ENCODE measurements around the gene NFATC3.

Gene NFATC3

DNA sequence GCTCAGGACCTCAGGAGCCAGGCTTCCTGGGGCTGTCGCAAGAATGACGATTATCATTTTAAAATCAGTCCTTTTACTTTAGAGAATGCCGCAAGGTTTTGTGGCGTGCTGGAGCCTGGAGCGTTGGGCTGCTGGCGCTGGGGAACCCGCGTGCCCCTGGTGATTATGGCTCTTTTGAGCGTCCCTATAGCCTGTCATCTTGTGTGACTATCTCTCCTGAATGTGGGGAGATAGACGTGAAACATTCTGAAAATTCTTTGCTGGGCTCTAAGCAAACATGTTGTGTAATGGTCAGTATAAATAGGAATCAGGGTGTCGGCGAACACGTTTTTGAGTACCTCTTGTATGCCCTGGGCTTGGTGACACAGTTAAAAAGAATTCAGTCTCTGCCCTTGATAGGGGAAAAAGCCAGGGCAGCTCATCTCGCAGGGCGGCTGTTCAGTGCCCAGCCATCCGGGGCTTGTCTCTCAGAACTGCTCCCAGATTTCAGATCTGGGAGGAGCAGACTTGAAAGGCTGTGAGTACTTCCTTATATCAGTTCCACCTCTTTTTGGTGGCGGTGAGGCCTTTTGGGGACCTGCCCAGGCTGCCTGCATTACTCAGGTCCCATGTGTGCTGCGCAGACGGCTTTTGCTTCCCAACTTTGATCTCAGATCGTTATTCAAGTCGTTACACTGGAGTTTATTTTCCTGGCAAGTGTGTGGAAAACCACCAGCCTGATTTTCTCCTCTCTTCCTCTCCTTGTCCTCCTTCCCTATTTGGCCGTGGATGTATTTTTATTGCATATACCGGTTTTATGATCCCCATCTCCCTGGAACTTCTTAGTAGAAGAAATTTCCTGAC lies 180.1 kb downstream of the NFATC3 start:
- Histone ChIP-seq H3K4me3 (ENCODE audit: low read length in 2 of 2) (peak overlapping the region; percentile 78 to 80), H3K9ac (ENCODE audit: low read depth in 1 of 2, low read length in 2 of 2) (peak overlapping the region; percentile 88), H3K27me3 (ENCODE audit: control insufficient read depth in 2 of 2, insufficient read depth in 2 of 2, low read length in 2 of 2) (no peaks in the 10 kb centered on the region), H3K36me3 (ENCODE audit: control insufficient read depth in 2 of 2, insufficient read depth in 2 of 2, low read length in 2 of 2) (peaks cover 0 to 2% of the 10 kb centered on the region in 2 donors), H3K4me1 (ENCODE audit: control insufficient read depth in 2 of 2, insufficient read depth in 2 of 2, low read length in 2 of 2) (peaks cover 24 to 29% of the 10 kb centered on the region in 2 donors), H3K27ac (ENCODE audit: low read depth in 2 of 2, low read length in 2 of 2) (peak overlapping the region; percentile 93 to 97), H3K9me3 (ENCODE audit: control insufficient read depth in 2 of 2, low read length in 2 of 2) (no peaks in the 10 kb centered on the region)

DNA sequence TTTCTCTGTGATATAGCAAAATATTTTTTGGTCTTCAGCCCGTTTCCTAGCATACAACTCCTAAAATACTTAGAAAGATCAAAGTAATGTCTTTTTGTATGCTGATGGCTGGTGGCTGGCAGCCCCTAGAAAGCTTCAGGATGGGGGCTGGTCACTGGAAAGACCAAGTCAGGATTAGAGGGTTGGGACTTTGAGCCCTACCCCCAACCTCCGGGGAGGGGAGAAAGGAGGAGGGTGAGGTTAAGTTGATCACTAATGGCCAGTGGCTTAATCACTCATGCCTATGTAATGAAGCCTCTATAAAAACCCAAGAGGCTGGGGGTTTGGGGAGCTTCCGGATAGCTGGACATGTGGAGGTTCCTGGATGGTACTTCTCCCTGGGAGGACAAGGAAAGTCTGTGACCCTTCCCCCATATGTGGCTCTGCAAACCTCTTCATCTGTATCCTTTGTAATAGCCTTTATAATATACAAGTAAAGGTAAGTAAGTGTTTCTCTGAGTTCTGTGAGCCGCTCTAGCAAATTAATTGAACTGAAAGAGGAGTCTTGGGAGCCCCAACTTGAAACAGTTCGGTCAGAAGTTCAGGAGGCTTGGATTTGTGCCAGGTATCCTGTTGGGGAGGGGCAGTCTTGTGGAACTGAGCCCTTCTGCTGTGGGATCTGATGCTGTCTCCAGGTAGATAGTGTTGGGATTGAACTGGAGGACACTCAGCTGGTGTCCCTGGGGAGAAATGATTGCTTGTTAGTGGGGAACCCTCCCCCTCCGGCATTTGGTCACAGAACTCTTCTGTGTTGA lies 182.6 kb downstream of the NFATC3 start:
- Histone ChIP-seq H3K27me3 (ENCODE audit: control insufficient read depth in 2 of 2, insufficient read depth in 2 of 2, low read length in 2 of 2) (no peaks in the 10 kb centered on the region), H3K4me3 (ENCODE audit: low read length in 2 of 2) (no peak overlapping the region), H3K4me1 (ENCODE audit: control insufficient read depth in 2 of 2, insufficient read depth in 2 of 2, low read length in 2 of 2) (peaks cover 35 to 37% of the 10 kb centered on the region in 2 donors), H3K36me3 (ENCODE audit: control insufficient read depth in 2 of 2, insufficient read depth in 2 of 2, low read length in 2 of 2) (no peaks in the 10 kb centered on the region), H3K27ac (ENCODE audit: low read depth in 2 of 2, low read length in 2 of 2) (no peak overlapping the region), H3K9me3 (ENCODE audit: control insufficient read depth in 2 of 2, low read length in 2 of 2) (no peaks in the 10 kb centered on the region), H3K9ac (ENCODE audit: low read depth in 1 of 2, low read length in 2 of 2) (no peak overlapping the region)

DNA sequence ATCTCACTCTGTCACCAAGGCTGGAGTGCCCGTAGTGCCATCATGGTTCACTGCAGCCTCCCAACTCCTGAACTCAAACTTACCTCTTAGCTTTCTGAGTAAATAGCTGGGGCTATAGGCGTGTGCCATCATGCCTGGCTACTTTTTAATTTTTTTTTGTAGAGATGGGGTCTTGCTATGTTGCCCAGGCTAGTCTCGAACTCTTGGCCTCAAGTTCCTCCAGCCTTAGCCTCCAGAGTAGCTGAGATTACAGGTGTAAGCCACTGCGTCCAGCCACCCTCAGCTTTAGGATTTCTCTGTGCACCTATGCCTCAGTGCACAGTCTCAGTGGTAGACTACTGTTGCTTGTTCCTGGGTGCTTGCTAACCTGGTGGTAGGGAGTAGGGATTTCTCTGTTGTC lies 184.6 kb downstream of the NFATC3 start:
- H3K9me3 ChIP-seq (ENCODE audit: control insufficient read depth in 2 of 2, low read length in 2 of 2) = no peaks in the 10 kb centered on the region
- peaks cover 4 to 10% of the 10 kb centered on the region in 2 donors for H3K36me3 ChIP-seq (ENCODE audit: control insufficient read depth in 2 of 2, insufficient read depth in 2 of 2, low read length in 2 of 2)
- no peak overlapping the region for H3K27ac ChIP-seq (ENCODE audit: low read depth in 2 of 2, low read length in 2 of 2)
- no peak overlapping the region for H3K9ac ChIP-seq (ENCODE audit: low read depth in 1 of 2, low read length in 2 of 2)
- H3K4me1 ChIP-seq (ENCODE audit: control insufficient read depth in 2 of 2, insufficient read depth in 2 of 2, low read length in 2 of 2) = peaks cover 35 to 38% of the 10 kb centered on the region in 2 donors
- H3K4me3 ChIP-seq (ENCODE audit: low read length in 2 of 2) = no peak overlapping the region
- H3K27me3 ChIP-seq (ENCODE audit: control insufficient read depth in 2 of 2, insufficient read depth in 2 of 2, low read length in 2 of 2) = no peaks in the 10 kb centered on the region

DNA sequence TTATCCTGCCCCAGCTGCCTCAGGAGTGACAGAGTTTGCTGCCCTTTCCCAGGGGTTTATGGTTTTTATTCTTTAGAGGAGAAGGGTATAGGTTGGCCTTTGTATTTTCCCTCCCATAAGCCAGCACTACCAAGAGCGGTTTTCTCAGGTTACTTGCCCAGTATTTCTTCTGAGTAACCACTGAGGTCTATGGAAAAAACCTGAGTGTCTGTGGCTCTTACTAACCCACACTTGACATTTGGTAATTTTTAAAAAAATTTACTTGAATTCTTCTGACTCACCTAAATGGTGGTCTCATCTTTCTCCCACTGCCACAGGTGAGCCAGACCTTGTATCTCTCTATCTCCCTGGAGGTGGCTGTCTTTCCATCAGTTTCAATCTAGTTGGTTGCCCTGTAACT lies 185.2 kb downstream of the NFATC3 start:
- Histone ChIP-seq H3K9me3 (ENCODE audit: control insufficient read depth in 2 of 2, low read length in 2 of 2) (no peaks in the 10 kb centered on the region), H3K9ac (ENCODE audit: low read depth in 1 of 2, low read length in 2 of 2) (no peak overlapping the region), H3K4me3 (ENCODE audit: low read length in 2 of 2) (no peak overlapping the region), H3K4me1 (ENCODE audit: control insufficient read depth in 2 of 2, insufficient read depth in 2 of 2, low read length in 2 of 2) (peaks cover 31 to 35% of the 10 kb centered on the region in 2 donors), H3K36me3 (ENCODE audit: control insufficient read depth in 2 of 2, insufficient read depth in 2 of 2, low read length in 2 of 2) (peaks cover 7 to 13% of the 10 kb centered on the region in 2 donors), H3K27ac (ENCODE audit: low read depth in 2 of 2, low read length in 2 of 2) (no peak overlapping the region), H3K27me3 (ENCODE audit: control insufficient read depth in 2 of 2, insufficient read depth in 2 of 2, low read length in 2 of 2) (no peaks in the 10 kb centered on the region)

DNA sequence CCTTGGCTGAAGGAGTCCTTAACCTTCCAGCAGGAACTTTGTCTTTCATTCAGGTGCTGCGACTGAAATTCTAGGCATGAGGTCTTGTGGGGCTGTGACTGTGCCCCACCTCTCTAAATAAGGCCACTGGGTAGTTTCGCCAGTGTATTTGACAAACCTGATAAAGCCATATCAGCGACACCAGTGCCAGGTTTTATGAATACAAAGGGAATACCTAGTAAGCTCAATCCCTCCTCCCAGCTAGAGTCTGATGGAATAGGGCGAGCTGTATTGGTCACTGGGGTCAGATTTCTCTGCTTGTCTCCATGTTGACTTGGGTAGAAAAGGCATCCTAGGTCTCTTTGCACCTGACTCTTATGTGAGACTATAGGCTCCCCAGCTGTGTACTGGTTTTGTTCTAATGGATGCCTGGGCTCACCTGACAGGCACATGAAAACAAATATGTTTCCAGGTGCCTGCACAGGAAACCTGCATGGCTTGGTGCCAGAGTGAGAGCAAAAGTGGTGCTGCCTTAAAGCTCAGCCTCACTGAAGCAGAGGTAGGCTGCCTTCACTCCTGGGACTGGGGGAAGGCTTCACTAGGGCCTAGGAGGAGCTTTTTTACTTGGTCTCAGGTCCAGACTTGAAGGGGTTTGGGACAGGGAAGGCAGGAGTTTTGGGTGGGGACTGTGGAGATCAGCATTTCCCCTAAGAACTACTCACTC lies 187.5 kb downstream of the NFATC3 start:
- H3K36me3 ChIP-seq (ENCODE audit: control insufficient read depth in 2 of 2, insufficient read depth in 2 of 2, low read length in 2 of 2) = peaks cover 12 to 13% of the 10 kb centered on the region in 2 donors
- peak overlapping the region; percentile 59 for H3K27ac ChIP-seq (ENCODE audit: low read depth in 2 of 2, low read length in 2 of 2)
- H3K27me3 ChIP-seq (ENCODE audit: control insufficient read depth in 2 of 2, insufficient read depth in 2 of 2, low read length in 2 of 2) = no peaks in the 10 kb centered on the region
- H3K9ac ChIP-seq (ENCODE audit: low read depth in 1 of 2, low read length in 2 of 2) = peak overlapping the region; percentile 7 to 9
- no peaks in the 10 kb centered on the region for H3K9me3 ChIP-seq (ENCODE audit: control insufficient read depth in 2 of 2, low read length in 2 of 2)
- peaks cover 19 to 25% of the 10 kb centered on the region in 2 donors for H3K4me1 ChIP-seq (ENCODE audit: control insufficient read depth in 2 of 2, insufficient read depth in 2 of 2, low read length in 2 of 2)
- H3K4me3 ChIP-seq (ENCODE audit: low read length in 2 of 2) = no peak overlapping the region

DNA sequence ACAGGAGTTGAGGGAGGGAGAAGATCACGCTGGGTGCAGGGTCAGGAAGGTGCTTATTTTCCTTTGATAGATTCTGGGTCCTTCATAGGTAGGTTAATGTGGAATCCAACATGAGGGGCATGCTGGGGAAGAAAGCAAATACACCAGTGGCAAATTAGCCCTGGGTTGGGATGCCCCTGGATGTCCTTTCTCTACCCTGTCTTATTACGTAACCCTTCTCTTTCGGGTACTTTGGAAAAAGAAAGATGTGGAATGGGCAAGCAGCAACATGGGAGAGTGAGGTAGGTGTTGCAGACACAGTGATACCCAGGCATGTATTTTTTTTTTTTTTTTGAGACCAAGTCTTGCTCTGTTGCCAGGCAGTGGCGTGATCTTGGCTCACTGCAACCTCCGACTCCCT lies 188.3 kb downstream of the NFATC3 start:
- Histone ChIP-seq H3K36me3 (ENCODE audit: control insufficient read depth in 2 of 2, insufficient read depth in 2 of 2, low read length in 2 of 2) (peaks cover 12 to 13% of the 10 kb centered on the region in 2 donors), H3K9ac (ENCODE audit: low read depth in 1 of 2, low read length in 2 of 2) (no peak overlapping the region), H3K4me1 (ENCODE audit: control insufficient read depth in 2 of 2, insufficient read depth in 2 of 2, low read length in 2 of 2) (peaks cover 14 to 19% of the 10 kb centered on the region in 2 donors), H3K9me3 (ENCODE audit: control insufficient read depth in 2 of 2, low read length in 2 of 2) (no peaks in the 10 kb centered on the region), H3K27ac (ENCODE audit: low read depth in 2 of 2, low read length in 2 of 2) (no peak overlapping the region), H3K27me3 (ENCODE audit: control insufficient read depth in 2 of 2, insufficient read depth in 2 of 2, low read length in 2 of 2) (no peaks in the 10 kb centered on the region), H3K4me3 (ENCODE audit: low read length in 2 of 2) (no peak overlapping the region)

DNA sequence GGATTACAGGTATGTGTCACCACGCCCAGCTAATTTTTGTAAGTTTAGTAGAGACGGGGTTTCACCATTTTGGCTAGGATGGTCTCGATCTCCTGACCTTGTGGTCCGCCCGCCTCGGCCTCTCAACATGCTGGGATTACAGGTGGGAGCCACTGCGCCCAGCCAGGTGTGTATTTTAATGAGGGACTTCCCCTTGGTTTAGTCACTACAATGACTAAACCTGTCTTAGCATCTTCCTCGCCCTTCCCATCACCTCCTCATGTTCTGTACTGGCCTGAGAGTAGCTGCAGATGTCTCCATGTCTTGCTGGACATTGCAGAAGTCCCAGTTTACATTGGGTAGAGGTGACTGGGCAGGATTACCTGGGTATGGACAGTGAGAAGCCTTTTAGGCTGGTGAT lies 188.7 kb downstream of the NFATC3 start:
- Histone ChIP-seq H3K36me3 (ENCODE audit: control insufficient read depth in 2 of 2, insufficient read depth in 2 of 2, low read length in 2 of 2) (peaks cover 12 to 13% of the 10 kb centered on the region in 2 donors), H3K9me3 (ENCODE audit: control insufficient read depth in 2 of 2, low read length in 2 of 2) (no peaks in the 10 kb centered on the region), H3K9ac (ENCODE audit: low read depth in 1 of 2, low read length in 2 of 2) (no peak overlapping the region), H3K4me3 (ENCODE audit: low read length in 2 of 2) (no peak overlapping the region), H3K27me3 (ENCODE audit: control insufficient read depth in 2 of 2, insufficient read depth in 2 of 2, low read length in 2 of 2) (no peaks in the 10 kb centered on the region), H3K27ac (ENCODE audit: low read depth in 2 of 2, low read length in 2 of 2) (peak overlapping the region in 1 of 2 donors; percentile 17), H3K4me1 (ENCODE audit: control insufficient read depth in 2 of 2, insufficient read depth in 2 of 2, low read length in 2 of 2) (peaks cover 14 to 19% of the 10 kb centered on the region in 2 donors)

DNA sequence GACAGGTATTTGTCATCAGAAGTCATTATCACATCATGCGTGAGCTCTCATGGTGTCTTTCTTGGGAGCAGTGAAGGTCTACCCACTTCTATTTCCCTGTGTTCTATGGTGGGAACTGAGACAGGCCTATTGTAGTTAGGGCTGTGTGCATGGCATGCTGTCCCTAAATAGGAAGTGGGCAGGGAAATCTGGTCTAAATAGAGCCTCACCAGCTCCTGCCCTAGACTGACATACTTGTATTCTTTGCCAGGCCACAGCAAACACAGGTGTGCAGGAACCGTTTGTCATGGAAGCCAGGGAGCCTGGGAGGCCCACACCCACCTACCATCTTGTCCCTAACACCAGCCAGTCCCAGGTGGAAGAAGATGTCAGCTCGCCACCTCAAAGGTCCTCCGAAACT lies 189.3 kb downstream of the NFATC3 start:
- H3K27me3 ChIP-seq (ENCODE audit: control insufficient read depth in 2 of 2, insufficient read depth in 2 of 2, low read length in 2 of 2) = no peaks in the 10 kb centered on the region
- H3K4me3 ChIP-seq (ENCODE audit: low read length in 2 of 2) = no peak overlapping the region
- peak overlapping the region in 1 of 2 donors; percentile 17 for H3K27ac ChIP-seq (ENCODE audit: low read depth in 2 of 2, low read length in 2 of 2)
- peaks cover 12 to 13% of the 10 kb centered on the region in 2 donors for H3K36me3 ChIP-seq (ENCODE audit: control insufficient read depth in 2 of 2, insufficient read depth in 2 of 2, low read length in 2 of 2)
- peaks cover 14 to 19% of the 10 kb centered on the region in 2 donors for H3K4me1 ChIP-seq (ENCODE audit: control insufficient read depth in 2 of 2, insufficient read depth in 2 of 2, low read length in 2 of 2)
- no peak overlapping the region for H3K9ac ChIP-seq (ENCODE audit: low read depth in 1 of 2, low read length in 2 of 2)
- no peaks in the 10 kb centered on the region for H3K9me3 ChIP-seq (ENCODE audit: control insufficient read depth in 2 of 2, low read length in 2 of 2)

DNA sequence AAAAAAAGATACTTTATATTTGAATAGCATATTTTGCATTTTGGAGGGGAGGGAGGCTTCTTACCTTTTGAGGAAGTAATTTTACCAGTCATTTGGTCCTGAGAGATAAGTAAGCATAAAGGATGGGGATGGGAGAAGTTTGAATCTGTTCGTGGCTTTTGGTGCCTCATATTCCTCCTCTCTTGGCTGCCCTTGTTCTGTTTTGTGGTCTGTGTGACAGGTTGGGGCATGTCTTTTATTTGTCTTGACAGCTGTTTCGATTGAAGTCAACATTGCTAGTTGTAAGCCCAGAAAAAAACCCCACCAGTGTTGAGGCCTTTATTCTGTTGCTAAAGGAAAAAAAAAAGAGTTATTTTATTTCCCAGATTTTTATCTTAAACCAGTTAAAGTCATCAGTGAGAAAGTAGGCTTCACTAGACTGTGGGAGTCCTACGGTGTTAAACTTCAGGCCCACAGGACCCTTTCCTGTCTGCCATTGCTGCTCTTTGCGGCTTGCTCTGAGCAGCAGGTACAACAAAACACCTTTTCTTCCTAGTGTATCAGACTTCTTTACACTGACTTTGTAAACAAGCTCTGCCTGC lies 190.5 kb downstream of the NFATC3 start:
- H3K9ac ChIP-seq (ENCODE audit: low read depth in 1 of 2, low read length in 2 of 2) = no peak overlapping the region
- H3K27ac ChIP-seq (ENCODE audit: low read depth in 2 of 2, low read length in 2 of 2) = peak overlapping the region in 1 of 2 donors; percentile 11
- H3K9me3 ChIP-seq (ENCODE audit: control insufficient read depth in 2 of 2, low read length in 2 of 2) = no peaks in the 10 kb centered on the region
- H3K4me3 ChIP-seq (ENCODE audit: low read length in 2 of 2) = no peak overlapping the region
- peaks cover 14 to 19% of the 10 kb centered on the region in 2 donors for H3K4me1 ChIP-seq (ENCODE audit: control insufficient read depth in 2 of 2, insufficient read depth in 2 of 2, low read length in 2 of 2)
- H3K36me3 ChIP-seq (ENCODE audit: control insufficient read depth in 2 of 2, insufficient read depth in 2 of 2, low read length in 2 of 2) = peaks cover 12 to 16% of the 10 kb centered on the region in 2 donors
- H3K27me3 ChIP-seq (ENCODE audit: control insufficient read depth in 2 of 2, insufficient read depth in 2 of 2, low read length in 2 of 2) = no peaks in the 10 kb centered on the region

Measured in mucosa of rectum (tissue), 2 donors.